GM23338 (cell line): ENCODE data around the gene FXYD6. TPM values are rescaled to one million over a fixed set of nuclear protein-coding genes. Genes with fewer than 3 reads are reported as not detected.

Experiments
- ATAC-seq: fragments of 200-7000 bp; cut with Tn5 transposase; 3 replicates; pipeline ENCODE4 v1.9.1; 2020
- DNase-seq: peaks from one replicate; pipeline ENCODE4 v3.0.0-alpha.2; 2015; ENCODE audit warnings: low spot score
- H2AFZ ChIP-seq: fragments of 200-600 bp; sonication (generic); 2 replicates; pipeline ENCODE4 v1.8.0; 2016; ENCODE audit warnings: antibody characterized with exemption, mild to moderate bottlenecking, moderate library complexity
- H3F3A ChIP-seq: fragments of 200-600 bp; sonication (generic); replicated peaks from 2 replicates; pipeline ENCODE4 v1.8.0; 2017; ENCODE audit warnings: antibody characterized with exemption, mixed run types, low read depth
- H3K27ac ChIP-seq: fragments of 200-600 bp; sonication (generic); 2 replicates; pipeline ENCODE4 v1.6.1; 2016; ENCODE audit warnings: low read depth
- H3K27me3 ChIP-seq: fragments of 200-600 bp; sonication (generic); 2 replicates; pipeline ENCODE4 v1.8.0; 2016; ENCODE audit warnings: mild to moderate bottlenecking, mixed run types, moderate library complexity; ENCODE audit not compliant: insufficient read depth
- H3K36me3 ChIP-seq: fragments of 200-600 bp; sonication (generic); 2 replicates; pipeline ENCODE4 v1.8.0; 2016; ENCODE audit warnings: mild to moderate bottlenecking; ENCODE audit not compliant: insufficient read depth
- H3K4me1 ChIP-seq: fragments of 200-600 bp; sonication (generic); 2 replicates; pipeline ENCODE4 v1.8.0; 2016; ENCODE audit warnings: mild to moderate bottlenecking, moderate library complexity; ENCODE audit not compliant: insufficient read depth
- H3K4me2 ChIP-seq: fragments of 200-600 bp; sonication (generic); 2 replicates; pipeline ENCODE4 v1.7.1; 2017; ENCODE audit warnings: mixed run types
- H3K4me3 ChIP-seq: fragments of 200-600 bp; sonication (generic); 2 replicates; pipeline ENCODE4 v1.6.1; 2016; ENCODE audit warnings: mixed run types
- H3K79me2 ChIP-seq: fragments of 200-600 bp; sonication (generic); replicated peaks from 2 replicates; pipeline ENCODE4 v1.8.0; 2017; ENCODE audit warnings: mild to moderate bottlenecking; ENCODE audit not compliant: insufficient read depth
- H3K9me2 ChIP-seq: fragments of 200-600 bp; sonication (generic); 2 replicates; pipeline ENCODE4 v1.8.0; 2017; ENCODE audit not compliant: insufficient read depth
- H4K20me1 ChIP-seq: fragments of 200-600 bp; sonication (generic); replicated peaks from 2 replicates; pipeline ENCODE4 v1.8.0; 2017; ENCODE audit warnings: mild to moderate bottlenecking; ENCODE audit not compliant: insufficient read depth
- H3K27ac Mint-ChIP-seq: 2 replicates; pipeline ENCODE4 v1.8.0; 2020; ENCODE audit warnings: inconsistent platforms, mild to moderate bottlenecking, moderate library complexity, mixed read lengths
- H3K27me3 Mint-ChIP-seq: 3 replicates; pipeline ENCODE4 v1.8.0; 2022; ENCODE audit warnings: low read depth, mild to moderate bottlenecking, moderate library complexity, mixed read lengths, inconsistent platforms; ENCODE audit not compliant: insufficient read depth, poor library complexity
- H3K36me3 Mint-ChIP-seq: 3 replicates; pipeline ENCODE4 v1.8.0; 2021; ENCODE audit warnings: low read depth, mild to moderate bottlenecking, inconsistent platforms, moderate library complexity, mixed read lengths
- H3K4me1 Mint-ChIP-seq: 3 replicates; pipeline ENCODE4 v1.8.0; 2020; ENCODE audit warnings: mild to moderate bottlenecking, inconsistent platforms, mixed read lengths
- H3K4me3 Mint-ChIP-seq: 3 replicates; pipeline ENCODE4 v1.8.0; 2021; ENCODE audit warnings: moderate library complexity, mild to moderate bottlenecking, inconsistent platforms, mixed read lengths
- H3K9me3 Mint-ChIP-seq: 3 replicates; pipeline ENCODE4 v1.8.0; 2020; ENCODE audit warnings: moderate library complexity, mild to moderate bottlenecking, inconsistent platforms, mixed read lengths
- CREB1 ChIP-seq: fragments of 250-450 bp; sonication (Bioruptor Pico); IDR thresholded peaks from 2 replicates; pipeline ENCODE4 v1.5.0; 2020; ENCODE audit warnings: low read depth, mild to moderate bottlenecking, moderate library complexity
- EZH2 ChIP-seq: fragments of 200-600 bp; sonication (generic); IDR thresholded peaks from one replicate; pipeline ENCODE4 v1.8.0; 2017; ENCODE audit warnings: antibody characterized with exemption, mild to moderate bottlenecking, low read depth; ENCODE audit not compliant: unreplicated experiment
- EZH2phosphoT487 ChIP-seq: fragments of 200-600 bp; sonication (generic); IDR thresholded peaks from one replicate; pipeline ENCODE4 v1.8.1; 2018; ENCODE audit warnings: antibody characterized with exemption; ENCODE audit not compliant: unreplicated experiment
- JUNB ChIP-seq: IDR thresholded peaks from one replicate; pipeline ENCODE4 v1.6.1; 2016; ENCODE audit warnings: antibody characterized with exemption; ENCODE audit not compliant: unreplicated experiment
- POLR2AphosphoS5 ChIP-seq: IDR thresholded peaks from 2 replicates; pipeline ENCODE4 v1.6.1; 2016; ENCODE audit warnings: antibody characterized with exemption, low read depth
- STAT1 ChIP-seq: IDR thresholded peaks from one replicate; pipeline ENCODE4 v1.6.1; 2016; ENCODE audit warnings: antibody characterized with exemption; ENCODE audit not compliant: unreplicated experiment
- ZNF114 ChIP-seq: fragments of 250-450 bp; sonication (Bioruptor Pico); IDR thresholded peaks from 2 replicates; pipeline ENCODE4 v1.5.0; 2020; ENCODE audit warnings: mild to moderate bottlenecking, moderate library complexity
- ZNF331 ChIP-seq: fragments of 250-450 bp; sonication (Bioruptor Pico); IDR thresholded peaks from 2 replicates; pipeline ENCODE4 v1.5.0; 2020; ENCODE audit warnings: low read depth, mild to moderate bottlenecking, moderate library complexity
- polyA plus RNA-seq: library from polyadenylated mRNA; unstranded; fragments of >200 nt; fragmentation: Nextera tagmentation; extraction: Ambion mirVana; gene quantifications from 2 replicates; pipeline ENCODE4 v1.2.1, GENCODE V29; 2016
- total RNA-seq: library from RNA; depleted of rRNA; stranded (reverse); fragments of >200 nt; shearing (Covaris generic); gene quantifications from 2 replicates; pipeline ENCODE4 v1.2.3, GENCODE V29; 2014
- TF ChIP-seq, protein P1 (sequence below): fragments of 250-450 bp; sonication (Bioruptor Pico); IDR thresholded peaks from 2 replicates; pipeline ENCODE4 v1.5.0; 2020; ENCODE audit warnings: mild to moderate bottlenecking, moderate library complexity
- TF ChIP-seq, protein P2 (sequence below): IDR thresholded peaks from one replicate; pipeline ENCODE4 v1.6.1; 2018; ENCODE audit warnings: antibody characterized with exemption; ENCODE audit not compliant: unreplicated experiment
- TF ChIP-seq, protein P3 (sequence below), 2 experiments: fragments of 200-600 bp in 1 of 2; sonication (generic) in 1 of 2; conservative IDR thresholded peaks; 2 replicates each; pipeline versions ENCODE4 v1.5.1 to v1.6.1; 2016 to 2017; ENCODE audit warnings: antibody characterized with exemption in 2 of 2, low read depth in 2 of 2, mild to moderate bottlenecking in 2 of 2, moderate library complexity in 1 of 2
- TF ChIP-seq, protein P4 (sequence below): IDR thresholded peaks from 2 replicates; pipeline ENCODE4 v1.6.1; 2016; ENCODE audit warnings: antibody characterized with exemption

The FXYD6 gene
- total and polyA plus RNA-seq, 2 experiments from 2014 or later, result 26.2 to 30.7 TPM

DNA sequence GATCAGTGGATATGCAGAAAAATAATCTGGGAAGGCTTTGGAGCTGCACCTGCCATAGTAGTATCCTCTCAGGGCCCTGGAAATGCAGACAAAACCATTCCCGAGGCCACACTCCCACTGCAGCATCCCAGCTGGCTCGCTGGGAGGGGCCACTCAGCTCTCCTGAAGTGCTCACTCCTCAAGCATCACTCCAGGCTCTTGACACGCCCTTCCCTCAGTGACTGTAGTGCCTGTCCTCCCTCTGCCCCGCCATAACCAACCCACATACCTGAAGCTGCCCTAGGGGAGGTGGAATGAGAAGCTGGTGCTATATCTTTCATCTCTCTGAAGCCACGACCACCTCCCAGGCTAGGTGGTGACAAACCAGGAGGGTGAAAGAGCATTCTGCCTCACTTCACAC, 84.2 kb downstream of the FXYD6 start:
- no peaks in the 10 kb centered on the region for H3K36me3 ChIP-seq
- no peak overlapping the region for H3K4me2 ChIP-seq
- H3K4me3 ChIP-seq, result no peak overlapping the region
- TF ChIP-seq JUNB, result no peak
- TF ChIP-seq, protein P1, sequence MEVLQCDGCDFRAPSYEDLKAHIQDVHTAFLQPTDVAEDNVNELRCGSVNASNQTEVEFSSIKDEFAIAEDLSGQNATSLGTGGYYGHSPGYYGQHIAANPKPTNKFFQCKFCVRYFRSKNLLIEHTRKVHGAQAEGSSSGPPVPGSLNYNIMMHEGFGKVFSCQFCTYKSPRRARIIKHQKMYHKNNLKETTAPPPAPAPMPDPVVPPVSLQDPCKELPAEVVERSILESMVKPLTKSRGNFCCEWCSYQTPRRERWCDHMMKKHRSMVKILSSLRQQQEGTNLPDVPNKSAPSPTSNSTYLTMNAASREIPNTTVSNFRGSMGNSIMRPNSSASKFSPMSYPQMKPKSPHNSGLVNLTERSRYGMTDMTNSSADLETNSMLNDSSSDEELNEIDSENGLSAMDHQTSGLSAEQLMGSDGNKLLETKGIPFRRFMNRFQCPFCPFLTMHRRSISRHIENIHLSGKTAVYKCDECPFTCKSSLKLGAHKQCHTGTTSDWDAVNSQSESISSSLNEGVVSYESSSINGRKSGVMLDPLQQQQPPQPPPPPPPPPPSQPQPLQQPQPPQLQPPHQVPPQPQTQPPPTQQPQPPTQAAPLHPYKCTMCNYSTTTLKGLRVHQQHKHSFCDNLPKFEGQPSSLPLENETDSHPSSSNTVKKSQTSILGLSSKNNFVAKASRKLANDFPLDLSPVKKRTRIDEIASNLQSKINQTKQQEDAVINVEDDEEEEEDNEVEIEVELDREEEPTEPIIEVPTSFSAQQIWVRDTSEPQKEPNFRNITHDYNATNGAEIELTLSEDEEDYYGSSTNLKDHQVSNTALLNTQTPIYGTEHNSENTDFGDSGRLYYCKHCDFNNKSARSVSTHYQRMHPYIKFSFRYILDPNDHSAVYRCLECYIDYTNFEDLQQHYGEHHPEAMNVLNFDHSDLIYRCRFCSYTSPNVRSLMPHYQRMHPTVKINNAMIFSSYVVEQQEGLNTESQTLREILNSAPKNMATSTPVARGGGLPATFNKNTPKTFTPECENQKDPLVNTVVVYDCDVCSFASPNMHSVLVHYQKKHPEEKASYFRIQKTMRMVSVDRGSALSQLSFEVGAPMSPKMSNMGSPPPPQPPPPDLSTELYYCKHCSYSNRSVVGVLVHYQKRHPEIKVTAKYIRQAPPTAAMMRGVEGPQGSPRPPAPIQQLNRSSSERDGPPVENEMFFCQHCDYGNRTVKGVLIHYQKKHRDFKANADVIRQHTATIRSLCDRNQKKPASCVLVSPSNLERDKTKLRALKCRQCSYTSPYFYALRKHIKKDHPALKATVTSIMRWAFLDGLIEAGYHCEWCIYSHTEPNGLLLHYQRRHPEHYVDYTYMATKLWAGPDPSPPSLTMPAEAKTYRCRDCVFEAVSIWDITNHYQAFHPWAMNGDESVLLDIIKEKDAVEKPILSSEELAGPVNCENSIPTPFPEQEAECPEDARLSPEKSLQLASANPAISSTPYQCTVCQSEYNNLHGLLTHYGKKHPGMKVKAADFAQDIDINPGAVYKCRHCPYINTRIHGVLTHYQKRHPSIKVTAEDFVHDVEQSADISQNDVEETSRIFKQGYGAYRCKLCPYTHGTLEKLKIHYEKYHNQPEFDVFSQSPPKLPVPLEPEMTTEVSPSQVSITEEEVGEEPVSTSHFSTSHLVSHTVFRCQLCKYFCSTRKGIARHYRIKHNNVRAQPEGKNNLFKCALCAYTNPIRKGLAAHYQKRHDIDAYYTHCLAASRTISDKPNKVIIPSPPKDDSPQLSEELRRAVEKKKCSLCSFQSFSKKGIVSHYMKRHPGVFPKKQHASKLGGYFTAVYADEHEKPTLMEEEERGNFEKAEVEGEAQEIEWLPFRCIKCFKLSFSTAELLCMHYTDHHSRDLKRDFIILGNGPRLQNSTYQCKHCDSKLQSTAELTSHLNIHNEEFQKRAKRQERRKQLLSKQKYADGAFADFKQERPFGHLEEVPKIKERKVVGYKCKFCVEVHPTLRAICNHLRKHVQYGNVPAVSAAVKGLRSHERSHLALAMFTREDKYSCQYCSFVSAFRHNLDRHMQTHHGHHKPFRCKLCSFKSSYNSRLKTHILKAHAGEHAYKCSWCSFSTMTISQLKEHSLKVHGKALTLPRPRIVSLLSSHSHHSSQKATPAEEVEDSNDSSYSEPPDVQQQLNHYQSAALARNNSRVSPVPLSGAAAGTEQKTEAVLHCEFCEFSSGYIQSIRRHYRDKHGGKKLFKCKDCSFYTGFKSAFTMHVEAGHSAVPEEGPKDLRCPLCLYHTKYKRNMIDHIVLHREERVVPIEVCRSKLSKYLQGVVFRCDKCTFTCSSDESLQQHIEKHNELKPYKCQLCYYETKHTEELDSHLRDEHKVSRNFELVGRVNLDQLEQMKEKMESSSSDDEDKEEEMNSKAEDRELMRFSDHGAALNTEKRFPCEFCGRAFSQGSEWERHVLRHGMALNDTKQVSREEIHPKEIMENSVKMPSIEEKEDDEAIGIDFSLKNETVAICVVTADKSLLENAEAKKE (CRISPR knock-in tag), result no peak
- TF ChIP-seq, protein P2, sequence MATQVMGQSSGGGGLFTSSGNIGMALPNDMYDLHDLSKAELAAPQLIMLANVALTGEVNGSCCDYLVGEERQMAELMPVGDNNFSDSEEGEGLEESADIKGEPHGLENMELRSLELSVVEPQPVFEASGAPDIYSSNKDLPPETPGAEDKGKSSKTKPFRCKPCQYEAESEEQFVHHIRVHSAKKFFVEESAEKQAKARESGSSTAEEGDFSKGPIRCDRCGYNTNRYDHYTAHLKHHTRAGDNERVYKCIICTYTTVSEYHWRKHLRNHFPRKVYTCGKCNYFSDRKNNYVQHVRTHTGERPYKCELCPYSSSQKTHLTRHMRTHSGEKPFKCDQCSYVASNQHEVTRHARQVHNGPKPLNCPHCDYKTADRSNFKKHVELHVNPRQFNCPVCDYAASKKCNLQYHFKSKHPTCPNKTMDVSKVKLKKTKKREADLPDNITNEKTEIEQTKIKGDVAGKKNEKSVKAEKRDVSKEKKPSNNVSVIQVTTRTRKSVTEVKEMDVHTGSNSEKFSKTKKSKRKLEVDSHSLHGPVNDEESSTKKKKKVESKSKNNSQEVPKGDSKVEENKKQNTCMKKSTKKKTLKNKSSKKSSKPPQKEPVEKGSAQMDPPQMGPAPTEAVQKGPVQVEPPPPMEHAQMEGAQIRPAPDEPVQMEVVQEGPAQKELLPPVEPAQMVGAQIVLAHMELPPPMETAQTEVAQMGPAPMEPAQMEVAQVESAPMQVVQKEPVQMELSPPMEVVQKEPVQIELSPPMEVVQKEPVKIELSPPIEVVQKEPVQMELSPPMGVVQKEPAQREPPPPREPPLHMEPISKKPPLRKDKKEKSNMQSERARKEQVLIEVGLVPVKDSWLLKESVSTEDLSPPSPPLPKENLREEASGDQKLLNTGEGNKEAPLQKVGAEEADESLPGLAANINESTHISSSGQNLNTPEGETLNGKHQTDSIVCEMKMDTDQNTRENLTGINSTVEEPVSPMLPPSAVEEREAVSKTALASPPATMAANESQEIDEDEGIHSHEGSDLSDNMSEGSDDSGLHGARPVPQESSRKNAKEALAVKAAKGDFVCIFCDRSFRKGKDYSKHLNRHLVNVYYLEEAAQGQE, result no peak
- TF ChIP-seq, protein P3, sequence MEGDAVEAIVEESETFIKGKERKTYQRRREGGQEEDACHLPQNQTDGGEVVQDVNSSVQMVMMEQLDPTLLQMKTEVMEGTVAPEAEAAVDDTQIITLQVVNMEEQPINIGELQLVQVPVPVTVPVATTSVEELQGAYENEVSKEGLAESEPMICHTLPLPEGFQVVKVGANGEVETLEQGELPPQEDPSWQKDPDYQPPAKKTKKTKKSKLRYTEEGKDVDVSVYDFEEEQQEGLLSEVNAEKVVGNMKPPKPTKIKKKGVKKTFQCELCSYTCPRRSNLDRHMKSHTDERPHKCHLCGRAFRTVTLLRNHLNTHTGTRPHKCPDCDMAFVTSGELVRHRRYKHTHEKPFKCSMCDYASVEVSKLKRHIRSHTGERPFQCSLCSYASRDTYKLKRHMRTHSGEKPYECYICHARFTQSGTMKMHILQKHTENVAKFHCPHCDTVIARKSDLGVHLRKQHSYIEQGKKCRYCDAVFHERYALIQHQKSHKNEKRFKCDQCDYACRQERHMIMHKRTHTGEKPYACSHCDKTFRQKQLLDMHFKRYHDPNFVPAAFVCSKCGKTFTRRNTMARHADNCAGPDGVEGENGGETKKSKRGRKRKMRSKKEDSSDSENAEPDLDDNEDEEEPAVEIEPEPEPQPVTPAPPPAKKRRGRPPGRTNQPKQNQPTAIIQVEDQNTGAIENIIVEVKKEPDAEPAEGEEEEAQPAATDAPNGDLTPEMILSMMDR (conservative IDR thresholded peaks at IDR 0.05; ENCODE audit: low read depth in 2 of 2), result no peak
- no peak for TF ChIP-seq ZNF114 (CRISPR knock-in tag)
- TF ChIP-seq EZH2phosphoT487, result no peak
- TF ChIP-seq POLR2AphosphoS5, result no peak
- TF ChIP-seq EZH2, result no peak
- no peak for TF ChIP-seq ZNF331 (CRISPR knock-in tag)
- TF ChIP-seq CREB1 (CRISPR knock-in tag), result no peak
- TF ChIP-seq, protein P4, sequence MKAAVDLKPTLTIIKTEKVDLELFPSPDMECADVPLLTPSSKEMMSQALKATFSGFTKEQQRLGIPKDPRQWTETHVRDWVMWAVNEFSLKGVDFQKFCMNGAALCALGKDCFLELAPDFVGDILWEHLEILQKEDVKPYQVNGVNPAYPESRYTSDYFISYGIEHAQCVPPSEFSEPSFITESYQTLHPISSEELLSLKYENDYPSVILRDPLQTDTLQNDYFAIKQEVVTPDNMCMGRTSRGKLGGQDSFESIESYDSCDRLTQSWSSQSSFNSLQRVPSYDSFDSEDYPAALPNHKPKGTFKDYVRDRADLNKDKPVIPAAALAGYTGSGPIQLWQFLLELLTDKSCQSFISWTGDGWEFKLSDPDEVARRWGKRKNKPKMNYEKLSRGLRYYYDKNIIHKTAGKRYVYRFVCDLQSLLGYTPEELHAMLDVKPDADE, result no peak
- TF ChIP-seq STAT1, result no peak
- DNase-seq, result no peak
- Mint-ChIP-seq H3K9me3 (no peaks in the 10 kb centered on the region), H3K4me3 (no peak overlapping the region), H3K27ac (no peak overlapping the region), H3K4me1 (peaks cover 16% of the 10 kb centered on the region; the same call in 2 of the 3 replicates), H3K27me3 (peaks cover 44% of the 10 kb centered on the region), H3K36me3 (no peaks in the 10 kb centered on the region)
- H4K20me1 ChIP-seq, result no peaks in the 10 kb centered on the region
- H3K9me2 ChIP-seq, result no peaks in the 10 kb centered on the region
- peaks cover 44% of the 10 kb centered on the region for H3K27me3 ChIP-seq
- no peak overlapping the region for H2AFZ ChIP-seq
- H3K79me2 ChIP-seq, result no peaks in the 10 kb centered on the region
- ATAC-seq, result no peak
- H3F3A ChIP-seq, result no peaks in the 10 kb centered on the region
- no peak overlapping the region for H3K27ac ChIP-seq
- peaks cover 10% of the 10 kb centered on the region; the same call in 1 of the 2 replicates for H3K4me1 ChIP-seq
